HepG2 (cell line): Measurements from ENCODE around the gene DPAGT1.

Experiments
- SRF ChIP-seq: IDR thresholded peaks from 2 replicates; pipeline ENCODE4 v1.6.1; 2011; ENCODE audit warnings: mild to moderate bottlenecking, low read depth, low read length, moderate library complexity
- ZSCAN12 ChIP-seq: sonication (generic); formaldehyde crosslinking; IDR thresholded peaks from 2 replicates; pipeline ENCODE4 v1.9.0; 2021; ENCODE audit warnings: mild to moderate bottlenecking, missing genetic modification reagents

DNA sequence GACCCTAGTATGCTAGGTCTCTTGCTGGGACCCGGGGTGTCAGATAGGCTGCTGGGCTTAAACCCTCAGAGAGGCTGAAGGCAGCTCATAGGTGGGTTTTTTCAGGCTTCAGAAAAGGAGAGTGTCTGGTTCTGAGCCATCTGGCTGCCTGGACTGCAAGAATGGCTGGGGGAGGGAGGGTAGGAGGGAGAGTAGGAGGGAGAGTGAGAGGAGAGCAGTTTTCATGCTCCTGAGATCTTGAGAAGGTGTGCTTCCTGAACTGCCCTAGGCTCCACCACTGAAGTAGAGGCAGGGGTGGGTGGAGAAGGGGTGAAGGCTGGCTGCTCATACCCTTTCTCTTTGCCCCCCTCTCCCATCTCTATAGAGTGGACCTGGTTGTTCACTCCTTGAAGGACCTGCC lies 12.3 kb downstream of the DPAGT1 start:
- TF ChIP-seq SRF (no peak), ZSCAN12 (CRISPR knock-in tag) (no peak)
